IMR-90 (cell line): ENCODE results near the gene MCCD1. TPM values are rescaled to one million over a fixed set of nuclear protein-coding genes. Genes with fewer than 3 reads are reported as not detected.

Experiments used
- ATAC-seq: fragments of 200-7000 bp; cut with Tn5 transposase; 2 replicates; pipeline ENCODE4 v1.9.1; 2020; ENCODE audit warnings: low read depth, mild to moderate bottlenecking, moderate library complexity
- BruUV-seq: library from RNA; stranded (reverse); fragments of 400-500 nt; replicated peaks from 2 replicates; lab custom pipeline; 2021; lab: Mats Ljungman, UMichigan
- CTCF ChIA-PET: fragments of 300-600 bp; formaldehyde crosslinking; extraction: SDS; loops from one replicate; lab custom pipeline; 2021; ENCODE audit warnings: antibody characterized with exemption; lab: Yijun Ruan, JAX
- POLR2A ChIA-PET: fragments of 300-600 bp; sonication (Branson Sonifier 250); formaldehyde crosslinking; loops from one replicate; lab custom pipeline; 2022; ENCODE audit warnings: antibody characterized with exemption; ENCODE audit not compliant: unreplicated experiment; lab: Charles Lee
- DNase-seq: peaks from one replicate; pipeline ENCODE4 v3.0.0; 2013
- H2AFZ ChIP-seq: replicated peaks from 2 replicates; pipeline ENCODE3; 2013; ENCODE audit warnings: low read length, mild to moderate bottlenecking; ENCODE audit not compliant: poor library complexity
- H2AK5ac ChIP-seq: 2 replicates; pipeline ENCODE4 v1.6.1; 2013; ENCODE audit warnings: low read depth, low read length, inconsistent platforms
- H2AK9ac ChIP-seq: replicated peaks from 2 replicates; pipeline ENCODE3; 2013; ENCODE audit warnings: mild to moderate bottlenecking, low read depth, low read length, moderate library complexity; ENCODE audit not compliant: poor library complexity
- H2BK120ac ChIP-seq: 2 replicates; pipeline ENCODE4 v1.6.1; 2013; ENCODE audit warnings: low read depth, low read length, inconsistent platforms
- H2BK15ac ChIP-seq: 3 replicates; pipeline ENCODE4 v1.6.1; 2013; ENCODE audit warnings: low read depth, low read length, inconsistent platforms
- H2BK20ac ChIP-seq: 2 replicates; pipeline ENCODE4 v1.6.1; 2013; ENCODE audit warnings: low read depth, mild to moderate bottlenecking, inconsistent platforms, low read length, moderate library complexity
- H2BK5ac ChIP-seq: 2 replicates; pipeline ENCODE4 v1.6.1; 2013; ENCODE audit warnings: mild to moderate bottlenecking, low read depth, low read length, inconsistent platforms; ENCODE audit not compliant: poor library complexity, severe bottlenecking
- H3K14ac ChIP-seq: replicated peaks from 2 replicates; pipeline ENCODE4 v1.6.1; 2013; ENCODE audit warnings: low read depth, low read length, inconsistent platforms
- H3K18ac ChIP-seq: 2 replicates; pipeline ENCODE4 v1.6.1; 2013; ENCODE audit warnings: low read depth, low read length, control low read depth
- H3K23ac ChIP-seq: 2 replicates; pipeline ENCODE4 v1.6.1; 2013; ENCODE audit warnings: low read depth, low read length, inconsistent platforms
- H3K27ac ChIP-seq: 2 replicates; pipeline ENCODE4 v1.5.1; 2013; ENCODE audit warnings: mild to moderate bottlenecking, control low read depth, low read length; ENCODE audit not compliant: insufficient read depth
- H3K27me3 ChIP-seq: 2 replicates; pipeline ENCODE4 v1.6.1; 2013; ENCODE audit warnings: low read length; ENCODE audit not compliant: control insufficient read depth, insufficient read depth
- H3K36me3 ChIP-seq: 2 replicates; pipeline ENCODE4 v1.6.1; 2013; ENCODE audit warnings: low read length, mixed read lengths; ENCODE audit not compliant: control insufficient read depth, insufficient read depth
- H3K4ac ChIP-seq: 2 replicates; pipeline ENCODE4 v1.6.1; 2013; ENCODE audit warnings: low read depth, low read length, inconsistent platforms
- H3K4me1 ChIP-seq: 2 replicates; pipeline ENCODE4 v1.6.1; 2013; ENCODE audit warnings: low read length, mixed read lengths; ENCODE audit not compliant: control insufficient read depth, insufficient read depth
- H3K4me2 ChIP-seq: 2 replicates; pipeline ENCODE4 v1.6.1; 2013; ENCODE audit warnings: low read depth, mild to moderate bottlenecking, control low read depth, low read length, moderate library complexity
- H3K4me3 ChIP-seq: 2 replicates; pipeline ENCODE4 v1.5.1; 2013; ENCODE audit warnings: low read depth, mild to moderate bottlenecking, control low read depth, low read length, moderate library complexity; ENCODE audit not compliant: insufficient read depth
- H3K56ac ChIP-seq: 2 replicates; pipeline ENCODE4 v1.6.1; 2013; ENCODE audit warnings: low read length, inconsistent platforms; ENCODE audit not compliant: insufficient read depth; ENCODE audit errors: extremely low read depth
- H3K79me1 ChIP-seq, 2 experiments: 2 replicates each; pipeline ENCODE4 v1.6.1; 2013; ENCODE audit warnings: low read length in 2 of 2, inconsistent platforms in 1 of 2, low read depth in 1 of 2
- H3K9ac ChIP-seq: 2 replicates; pipeline ENCODE4 v1.6.1; 2013; ENCODE audit warnings: low read depth, low read length, control low read depth
- H3K9me1 ChIP-seq: 2 replicates; pipeline ENCODE4 v1.6.1; 2013; ENCODE audit warnings: low read length, inconsistent platforms; ENCODE audit not compliant: insufficient read depth
- H3K9me3 ChIP-seq: 2 replicates; pipeline ENCODE4 v1.6.1; 2013; ENCODE audit warnings: low read length; ENCODE audit not compliant: control insufficient read depth, insufficient read depth
- H4K20me1 ChIP-seq: 2 replicates; pipeline ENCODE4 v1.6.1; 2013; ENCODE audit warnings: low read length, inconsistent platforms; ENCODE audit not compliant: insufficient read depth
- H4K5ac ChIP-seq: 2 replicates; pipeline ENCODE4 v1.6.1; 2013; ENCODE audit warnings: mild to moderate bottlenecking, low read depth, low read length, control low read depth
- H4K8ac ChIP-seq, 2 experiments: 2 replicates each; pipeline ENCODE4 v1.6.1; 2013; ENCODE audit warnings: low read depth in 2 of 2, low read length in 2 of 2, control low read depth in 1 of 2, inconsistent platforms in 1 of 2
- H4K91ac ChIP-seq: 2 replicates; pipeline ENCODE4 v1.6.1; 2013; ENCODE audit warnings: low read depth, low read length, inconsistent platforms; ENCODE audit not compliant: insufficient read depth
- WGBS, 2 experiments: methylation state at CpG; one replicate each; pipeline versions ENCODE4 v1.1.5 to v1.1.7; 2013; ENCODE audit warnings: missing lambda C conversion rate in 2 of 2; ENCODE audit not compliant: insufficient read length in 1 of 2; ENCODE audit errors: extremely low coverage in 2 of 2; 5-methylcytosine and 5-hydroxymethylcytosine counted together
- dilution Hi-C: fragments of 300-500 bp; cut with HindIII; formaldehyde crosslinking; loops from one replicate; pipeline ENCODE4 v1.14.3; 2018; ENCODE audit warnings: low sequenced_read_pairs; ENCODE audit not compliant: unreplicated experiment
- in situ Hi-C: fragments of 300-500 bp; cut with MboI; formaldehyde crosslinking; loops from 3 replicates; pipeline ENCODE4 v1.14.3; 2019; ENCODE audit warnings: low sequenced_read_pairs, inconsistent platforms, mixed read lengths
- intact Hi-C: fragments of 100-400 bp; cut with micrococcal nuclease; formaldehyde crosslinking; loops from 2 replicates; pipeline ENCODE4 v1.10.0; 2022
- polyA plus RNA-seq, 3 experiments: library from polyadenylated mRNA; depleted of rRNA; stranded (reverse); fragments of >200 nt; gene quantifications; 2 replicates each; pipeline ENCODE4 v1.2.3, GENCODE V29; 2012; ENCODE audit warnings: low replicate concordance in 1 of 3
- total RNA-seq: library from RNA; depleted of rRNA; stranded (reverse); fragments of >200 nt; gene quantifications from 2 replicates; pipeline ENCODE4 v1.2.3, GENCODE V29; 2012
- TF ChIP-seq, protein P1 (sequence below): conservative IDR thresholded peaks from 2 replicates; pipeline ENCODE4 v1.5.1; 2012; ENCODE audit warnings: mild to moderate bottlenecking, low read depth, low read length, improper control_type of control experiment

MCCD1 gene
- total and polyA plus RNA-seq, 2 of the 4 experiments (the other 2 are of a cell fraction) = not detected

DNA sequence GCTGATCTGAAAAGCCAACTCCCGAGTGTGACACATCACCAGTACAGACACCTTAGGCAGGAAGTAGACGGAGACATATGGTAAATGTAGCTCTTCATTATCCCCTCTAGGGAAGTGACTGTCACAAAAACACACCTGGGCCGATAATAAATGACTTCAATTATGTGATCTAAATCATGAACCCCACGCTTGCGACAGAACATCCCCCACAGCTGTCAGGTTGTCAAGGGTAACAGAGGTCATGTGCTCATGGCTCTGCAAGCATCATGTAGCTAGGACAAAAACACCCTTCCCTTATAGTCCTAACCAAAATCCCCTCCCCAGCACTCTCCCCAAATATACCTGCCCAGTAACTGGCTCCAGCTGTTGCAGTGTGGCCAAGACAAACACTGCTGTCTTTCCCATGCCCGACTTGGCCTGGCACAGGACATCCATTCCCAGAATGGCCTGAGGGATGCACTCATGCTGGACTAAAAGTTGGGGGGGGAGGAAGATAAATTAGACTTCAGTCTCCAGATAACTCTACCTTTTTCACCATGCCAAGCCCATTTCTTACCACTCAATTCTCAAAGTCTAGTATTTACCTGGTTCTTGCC lies 10.1 kb downstream of the MCCD1 start:
- Histone ChIP-seq H2BK5ac (no peak overlapping the region), H3K4ac (no peak overlapping the region), H3K36me3 (peaks cover 52% of the 10 kb centered on the region), H3K27ac (no peak overlapping the region), H2AK5ac (no peak overlapping the region), H4K91ac (no peak overlapping the region), H4K20me1 (peaks cover 78% of the 10 kb centered on the region), H3K4me1 (peaks cover 10% of the 10 kb centered on the region), H3K9me1 (0 out of 2 replicates have a peak, but pooled peaks cover 6% of the 10 kb centered on the region), H2BK20ac (no peak overlapping the region), H2AK9ac (no peak overlapping the region), H3K4me2 (peak overlapping the region; percentile 29; the same call in 1 of the 2 replicates), H3K79me1 (peaks cover 28 to 73% of the 10 kb centered on the region in 2 experiments), H3K27me3 (no peaks in the 10 kb centered on the region), H3K9me3 (no peaks in the 10 kb centered on the region), H3K18ac (no peak overlapping the region), H3K9ac (no peak overlapping the region), H4K8ac (no peak overlapping the region), H3K23ac (peak overlapping the region; percentile 50; the same call in 1 of the 2 replicates), H2AFZ (no peak overlapping the region), H2BK120ac (no peak overlapping the region), H3K14ac (no peak overlapping the region), H3K56ac (no peak overlapping the region), H2BK15ac (no peak overlapping the region), H3K4me3 (no peak overlapping the region), H4K5ac (no peak overlapping the region)
- BruUV-seq = no TSS peak
- WGBS, 2 experiments = 94% methylated on average over 3 of the region's 6 CpGs; no CpG with 5 or more reads in 1 of the 2 experiments
- in situ Hi-C loops (no loop called here), dilution Hi-C loops (no loop called here), intact Hi-C loops (no loop called here)
- no peak for ATAC-seq
- POLR2A ChIA-PET = no interaction called here
- DNase-seq = no peak
- CTCF ChIA-PET = interaction anchor here (1.0 to 1.2 kb wide), 2 partner anchors 44 to 46 kb away, joined by 3 to 4 read pairs; no protein-coding TSS in a partner anchor
- TF ChIP-seq, protein P1, sequence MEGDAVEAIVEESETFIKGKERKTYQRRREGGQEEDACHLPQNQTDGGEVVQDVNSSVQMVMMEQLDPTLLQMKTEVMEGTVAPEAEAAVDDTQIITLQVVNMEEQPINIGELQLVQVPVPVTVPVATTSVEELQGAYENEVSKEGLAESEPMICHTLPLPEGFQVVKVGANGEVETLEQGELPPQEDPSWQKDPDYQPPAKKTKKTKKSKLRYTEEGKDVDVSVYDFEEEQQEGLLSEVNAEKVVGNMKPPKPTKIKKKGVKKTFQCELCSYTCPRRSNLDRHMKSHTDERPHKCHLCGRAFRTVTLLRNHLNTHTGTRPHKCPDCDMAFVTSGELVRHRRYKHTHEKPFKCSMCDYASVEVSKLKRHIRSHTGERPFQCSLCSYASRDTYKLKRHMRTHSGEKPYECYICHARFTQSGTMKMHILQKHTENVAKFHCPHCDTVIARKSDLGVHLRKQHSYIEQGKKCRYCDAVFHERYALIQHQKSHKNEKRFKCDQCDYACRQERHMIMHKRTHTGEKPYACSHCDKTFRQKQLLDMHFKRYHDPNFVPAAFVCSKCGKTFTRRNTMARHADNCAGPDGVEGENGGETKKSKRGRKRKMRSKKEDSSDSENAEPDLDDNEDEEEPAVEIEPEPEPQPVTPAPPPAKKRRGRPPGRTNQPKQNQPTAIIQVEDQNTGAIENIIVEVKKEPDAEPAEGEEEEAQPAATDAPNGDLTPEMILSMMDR = no peak
